Mesenteric fat pad (tissue), 1 donor: ENCODE measurements around the gene TBC1D3D. TPM values are rescaled to one million over a fixed set of nuclear protein-coding genes. Genes with fewer than 3 reads are reported as not detected.
"Not testable (repeated sequence)": the region's sequence is repeated elsewhere in the genome, so short reads cannot be mapped to it uniquely, and the experiment has no call there.

Source experiments
- DNase-seq: peaks from one replicate; pipeline ENCODE4 v3.0.0-alpha.2; 2020; ENCODE audit warnings: low spot score
- long read RNA-seq: library from polyadenylated mRNA; unstranded; transcript quantifications from one replicate; pipeline ENCODE4 v2.0.0, GENCODE V29; 2020
- total RNA-seq: library from RNA; stranded (reverse); fragmentation: NEBNext Ultra II Directional; extraction: Animal tissue kit (Norgen Biotek cat#: 25700); gene quantifications from one replicate; pipeline ENCODE4 v1.2.1, GENCODE V29; 2021
- donor health status: DM: yes; HTN: yes; CAD: no.

The TBC1D3D gene
- not detected for total RNA-seq
- long read RNA-seq: 0 reads

DNA sequence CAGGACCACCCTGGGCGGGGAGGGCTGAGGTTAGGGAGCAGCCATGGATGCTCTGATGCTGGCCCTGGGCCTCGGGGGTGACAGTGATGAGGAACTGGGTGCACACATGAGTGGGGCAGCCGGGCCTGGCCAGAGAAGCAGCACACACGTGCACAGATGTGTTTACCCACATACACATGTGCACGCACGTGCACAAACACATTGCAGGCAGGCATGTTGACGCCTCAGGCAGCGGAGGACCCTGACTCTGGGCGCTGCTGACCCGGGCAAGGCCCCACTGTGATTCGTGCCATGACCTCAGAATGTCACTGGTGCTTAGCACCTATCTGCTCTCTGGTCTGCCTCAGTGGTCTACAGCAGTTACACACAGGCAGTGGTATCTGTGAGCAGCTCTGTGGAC, at the start of gene TBC1D3D:
Gene TBC1D3D, plus strand, starts transcription at position 301 of the 400 bp plus-strand sequence. CDS start 1,585 bp downstream, outside the sequence.
- DNase-seq: not testable (repeated sequence)

DNA sequence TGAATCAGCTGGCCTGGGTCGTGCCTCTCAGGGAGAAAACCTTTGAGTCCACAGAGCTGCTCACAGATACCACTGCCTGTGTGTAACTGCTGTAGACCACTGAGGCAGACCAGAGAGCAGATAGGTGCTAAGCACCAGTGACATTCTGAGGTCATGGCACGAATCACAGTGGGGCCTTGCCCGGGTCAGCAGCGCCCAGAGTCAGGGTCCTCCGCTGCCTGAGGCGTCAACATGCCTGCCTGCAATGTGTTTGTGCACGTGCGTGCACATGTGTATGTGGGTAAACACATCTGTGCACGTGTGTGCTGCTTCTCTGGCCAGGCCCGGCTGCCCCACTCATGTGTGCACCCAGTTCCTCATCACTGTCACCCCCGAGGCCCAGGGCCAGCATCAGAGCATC, 14.8 kb upstream of the TBC1D3D start, which contains the start of gene TBC1D3L:
Gene TBC1D3L, minus strand, starts transcription at position 101 of the 400 bp plus-strand sequence. CDS start 1,540 bp downstream, outside the sequence.
- DNase-seq: not testable (repeated sequence)

Other genes starting within 250 kb of the TBC1D3D start
- gene TBC1D3K, start 79.6 kb upstream of the TBC1D3D start, total RNA-seq: not detected
- gene TBC1D3L, start 14.9 kb upstream of the TBC1D3D start, total RNA-seq: 5.5 TPM
- gene TBC1D3C, start 64.7 kb downstream of the TBC1D3D start, total RNA-seq: 0.19 TPM
- not detected for gene TBC1D3E, start 124.0 kb downstream of the TBC1D3D start, total RNA-seq
- gene TBC1D3, start 188.6 kb downstream of the TBC1D3D start, total RNA-seq: not detected